Body of pancreas (tissue), 4 donors: Measurements from ENCODE around the gene RAC3. TPM values are rescaled to one million over a fixed set of nuclear protein-coding genes. Genes with fewer than 3 reads are reported as not detected.

Source experiments
- ATAC-seq: fragments of 150-250 bp; one replicate; pipeline ENCODE4 v1.9.1; 2016
- DNase-seq, 4 donors: peaks; one replicate each; pipeline ENCODE4 v3.0.0-alpha.2; 2019
- H3K27ac ChIP-seq, 4 donors: fragments of 200-600 bp; sonication (generic); 1 replicate in 3 of 4; 2 replicates in 1 of 4; pipeline versions ENCODE4 v1.5.1 to v1.6.1; 2016 to 2019; ENCODE audit warnings: mild to moderate bottlenecking in 1 of 4, mixed read lengths in 1 of 4, moderate library complexity in 1 of 4
- H3K27me3 ChIP-seq, 2 donors: fragments of 200-600 bp; sonication (generic); one replicate each; pipeline ENCODE4 v1.6.0; 2016; ENCODE audit warnings: mild to moderate bottlenecking in 1 of 2
- H3K36me3 ChIP-seq, 2 donors: fragments of 200-600 bp; sonication (generic); replicated peaks in 1 of 2; 2 replicates each; pipeline ENCODE4 v1.5.1; 2016; ENCODE audit warnings: low read depth in 2 of 2; ENCODE audit not compliant: insufficient read depth in 1 of 2
- H3K4me1 ChIP-seq: fragments of 200-600 bp; sonication (generic); one replicate; pipeline ENCODE4 v1.6.0; 2016
- H3K4me3 ChIP-seq, 2 donors: fragments of 200-600 bp; sonication (generic); 1 replicate in 1 of 2; 2 replicates in 1 of 2; pipeline ENCODE4 v1.5.1; 2016 to 2019
- H3K9me3 ChIP-seq, 3 donors: fragments of 200-600 bp; sonication (generic); 1 replicate in 2 of 3; 2 replicates in 1 of 3; pipeline ENCODE4 v1.5.1; 2016
- POLR2A ChIP-seq, 3 donors: fragments of 450-650 bp; IDR thresholded peaks; one replicate each; pipeline ENCODE4 v1.6.1; 2016; ENCODE audit warnings: antibody characterized with exemption in 3 of 3, mild to moderate bottlenecking in 2 of 3
- WGBS, 2 donors: methylation state at CpG; one replicate each; pipeline ENCODE4 v1.1.5; 2017; 5-methylcytosine and 5-hydroxymethylcytosine counted together
- intact Hi-C: fragments of 100-400 bp; cut with DNase I; formaldehyde crosslinking; loops from one replicate; pipeline ENCODE4 v1.15.1; 2023
- total RNA-seq, 2 donors: library from RNA; depleted of rRNA; stranded (reverse); fragments of >200 nt; gene quantifications; one replicate each; pipeline ENCODE4 v1.1.0, GENCODE V29; 2016
- TF ChIP-seq, protein P1 (sequence below), 7 experiments: fragments of 450-650 bp in 4 of 7; fragments of 200-600 bp in 3 of 7; sonication (generic) in 3 of 7; IDR thresholded peaks; one replicate each; pipeline ENCODE4 v1.5.1; 2016 to 2019; ENCODE audit warnings: antibody characterized with exemption in 7 of 7

RAC3 gene
- total RNA-seq, 2 donors from 2014 or later, result 3.1 TPM; not detected in 1

GRCh38 chr17:82045936-82046484 is 14.5 kb downstream of the RAC3 start:
- Histone ChIP-seq H3K4me1 (peaks cover 20% of the 10 kb centered on the region), H3K27ac (no peak overlapping the region), H3K36me3 (no peaks in the 10 kb centered on the region), H3K4me3 (no peak overlapping the region), H3K9me3 (no peaks in the 10 kb centered on the region), H3K27me3 (no peaks in the 10 kb centered on the region)
- ATAC-seq (no peak), DNase-seq (no peak)
- intact Hi-C loops, result no loop called here
- 76% methylated on average over 8 to 14 of the region's 14 CpGs for WGBS, 2 donors
- TF ChIP-seq, protein P1, sequence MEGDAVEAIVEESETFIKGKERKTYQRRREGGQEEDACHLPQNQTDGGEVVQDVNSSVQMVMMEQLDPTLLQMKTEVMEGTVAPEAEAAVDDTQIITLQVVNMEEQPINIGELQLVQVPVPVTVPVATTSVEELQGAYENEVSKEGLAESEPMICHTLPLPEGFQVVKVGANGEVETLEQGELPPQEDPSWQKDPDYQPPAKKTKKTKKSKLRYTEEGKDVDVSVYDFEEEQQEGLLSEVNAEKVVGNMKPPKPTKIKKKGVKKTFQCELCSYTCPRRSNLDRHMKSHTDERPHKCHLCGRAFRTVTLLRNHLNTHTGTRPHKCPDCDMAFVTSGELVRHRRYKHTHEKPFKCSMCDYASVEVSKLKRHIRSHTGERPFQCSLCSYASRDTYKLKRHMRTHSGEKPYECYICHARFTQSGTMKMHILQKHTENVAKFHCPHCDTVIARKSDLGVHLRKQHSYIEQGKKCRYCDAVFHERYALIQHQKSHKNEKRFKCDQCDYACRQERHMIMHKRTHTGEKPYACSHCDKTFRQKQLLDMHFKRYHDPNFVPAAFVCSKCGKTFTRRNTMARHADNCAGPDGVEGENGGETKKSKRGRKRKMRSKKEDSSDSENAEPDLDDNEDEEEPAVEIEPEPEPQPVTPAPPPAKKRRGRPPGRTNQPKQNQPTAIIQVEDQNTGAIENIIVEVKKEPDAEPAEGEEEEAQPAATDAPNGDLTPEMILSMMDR (IDR thresholded peaks at IDR 0.05), result no peak
- TF ChIP-seq POLR2A (IDR thresholded peaks at IDR 0.05), result no peak

DNA sequence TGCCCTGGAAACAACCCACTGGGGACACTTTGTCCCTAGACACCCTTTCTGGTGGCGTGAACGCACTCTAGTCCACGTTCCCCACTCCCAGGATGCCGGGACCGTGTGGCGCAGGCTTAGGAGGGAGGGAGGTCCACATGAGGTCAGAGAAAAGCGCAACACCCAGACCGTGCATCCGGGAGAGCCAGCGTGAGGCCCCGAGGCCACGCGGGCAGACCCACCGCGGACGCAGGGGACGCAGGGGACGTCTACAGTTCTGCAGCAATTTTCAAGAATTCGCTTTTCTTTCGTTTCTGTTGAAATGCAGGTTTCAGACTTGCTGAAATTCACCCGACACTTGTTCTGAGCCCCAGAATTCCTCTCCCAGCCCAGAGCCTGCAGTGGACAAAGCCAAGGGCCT is 15.4 kb downstream of the RAC3 start:
- 92 to 95% methylated on average over 21 of the region's 21 CpGs for WGBS, 2 donors
- Histone ChIP-seq H3K27ac (no peak overlapping the region), H3K4me3 (no peak overlapping the region), H3K4me1 (peaks cover 20% of the 10 kb centered on the region), H3K36me3 (no peaks in the 10 kb centered on the region), H3K27me3 (no peaks in the 10 kb centered on the region), H3K9me3 (no peaks in the 10 kb centered on the region)
- DNase-seq (no peak), ATAC-seq (no peak)
- intact Hi-C loops, result no loop called here
- TF ChIP-seq POLR2A (IDR thresholded peaks at IDR 0.05), result no peak
- TF ChIP-seq, protein P1 (IDR thresholded peaks at IDR 0.05), result no peak

GRCh38 chr17:82047379-82047778 is 15.9 kb downstream of the RAC3 start:
- H3K27me3 ChIP-seq, result no peaks in the 10 kb centered on the region
- TF ChIP-seq, protein P1 (IDR thresholded peaks at IDR 0.05), result no peak
- no peak for TF ChIP-seq POLR2A (IDR thresholded peaks at IDR 0.05)
- peaks cover 22% of the 10 kb centered on the region for H3K4me1 ChIP-seq
- no peak overlapping the region for H3K4me3 ChIP-seq
- DNase-seq (no peak), ATAC-seq (no peak)
- intact Hi-C loops, result no loop called here
- 88 to 90% methylated on average over 21 to 24 of the region's 24 CpGs for WGBS, 2 donors
- no peak overlapping the region for H3K27ac ChIP-seq
- no peaks in the 10 kb centered on the region for H3K36me3 ChIP-seq
- H3K9me3 ChIP-seq, result no peaks in the 10 kb centered on the region

DNA sequence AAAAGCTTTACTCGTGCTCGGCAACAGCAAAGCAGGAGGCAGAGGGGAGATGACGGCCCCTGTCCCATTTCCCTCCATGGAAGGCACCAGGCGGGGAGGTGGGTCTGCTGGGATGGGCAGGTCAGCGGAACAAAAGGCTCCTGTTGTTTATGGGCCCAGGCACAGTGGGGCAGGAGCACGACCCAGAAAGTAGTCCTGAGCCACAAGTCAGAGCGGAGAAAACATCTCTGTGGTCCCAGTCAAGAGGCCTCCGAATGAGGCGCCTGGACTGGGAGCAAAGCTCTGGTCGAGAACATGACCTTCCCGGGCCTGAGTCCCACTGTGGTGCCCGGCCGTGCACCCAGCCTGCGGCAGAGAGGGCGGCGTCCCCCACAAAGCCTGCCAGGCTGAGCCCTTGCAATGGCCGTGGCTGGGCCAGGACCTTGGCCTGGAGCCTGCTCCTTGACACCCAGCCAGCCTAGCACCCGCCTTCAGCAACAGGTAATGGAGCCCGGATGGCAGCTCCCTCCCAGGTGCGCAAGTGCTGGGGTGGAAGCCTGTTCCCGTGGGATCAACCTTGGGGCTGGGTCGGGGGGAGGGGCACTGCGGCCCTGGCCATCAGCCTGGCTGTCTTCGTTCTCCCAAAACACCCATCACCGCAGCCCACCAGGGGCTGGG is 16.6 kb downstream of the RAC3 start:
- peaks cover 29% of the 10 kb centered on the region for H3K4me1 ChIP-seq
- TF ChIP-seq, protein P1 (IDR thresholded peaks at IDR 0.05), result no peak
- TF ChIP-seq POLR2A (IDR thresholded peaks at IDR 0.05), result no peak
- no peaks in the 10 kb centered on the region for H3K36me3 ChIP-seq
- no peak overlapping the region for H3K27ac ChIP-seq
- no peak overlapping the region for H3K4me3 ChIP-seq
- DNase-seq (no peak), ATAC-seq (no peak)
- intact Hi-C loops, result no loop called here
- H3K27me3 ChIP-seq, result no peaks in the 10 kb centered on the region
- WGBS, 2 donors, result 81 to 91% methylated on average over 9 to 21 of the region's 25 CpGs
- H3K9me3 ChIP-seq, result no peaks in the 10 kb centered on the region

DNA sequence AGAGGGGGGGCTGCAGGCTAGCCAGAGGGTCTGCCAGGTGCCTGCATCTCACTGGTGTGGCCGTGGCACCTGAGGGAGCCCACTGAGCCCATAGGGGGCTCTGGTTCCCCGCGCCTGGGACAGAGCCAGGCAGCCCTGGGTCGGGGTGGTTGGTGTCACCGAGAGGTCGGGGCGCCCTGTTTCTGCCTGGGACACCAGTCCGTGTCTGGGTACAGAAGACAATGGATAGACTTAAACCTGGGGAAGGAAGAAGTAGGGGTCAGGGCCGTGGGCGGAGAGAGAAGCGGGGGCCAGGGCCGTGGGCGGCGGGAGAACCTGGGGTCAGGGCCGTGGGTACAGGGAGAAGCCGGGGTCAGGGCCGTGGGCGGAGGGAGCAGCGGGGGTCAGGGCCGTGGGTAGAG is 17.1 kb downstream of the RAC3 start:
- H3K27ac ChIP-seq, result no peak overlapping the region
- no peak for DNase-seq
- TF ChIP-seq, protein P1 (IDR thresholded peaks at IDR 0.05), result no peak
- TF ChIP-seq POLR2A (IDR thresholded peaks at IDR 0.05), result no peak
- no peaks in the 10 kb centered on the region for H3K36me3 ChIP-seq
- 86 to 87% methylated on average over 19 to 20 of the region's 20 CpGs for WGBS, 2 donors
- no peak overlapping the region for H3K4me3 ChIP-seq
- H3K4me1 ChIP-seq, result peaks cover 34% of the 10 kb centered on the region
- H3K9me3 ChIP-seq, result no peaks in the 10 kb centered on the region
- no peaks in the 10 kb centered on the region for H3K27me3 ChIP-seq
- intact Hi-C loops, result no loop called here
- ATAC-seq, result no peak
